HepG2 (cell line): ENCODE results near the gene SGIP1. TPM values are rescaled to one million over a fixed set of nuclear protein-coding genes. Genes with fewer than 3 reads are reported as not detected.

ENCODE experiments used
- AHR ChIP-seq: IDR thresholded peaks from 2 replicates; pipeline ENCODE4 v1.6.1; 2018; ENCODE audit warnings: missing genetic modification reagents, missing compliant biosample characterization
- ETV6 ChIP-seq: sonication (generic); formaldehyde crosslinking; conservative IDR thresholded peaks from 2 replicates; pipeline ENCODE4 v1.4.0; 2020; ENCODE audit warnings: missing genetic modification reagents
- HDAC2 ChIP-seq: sonication (generic); formaldehyde crosslinking; IDR thresholded peaks from 2 replicates; pipeline ENCODE4 v1.4.0; 2020; ENCODE audit warnings: missing genetic modification reagents
- HNRNPUL1 ChIP-seq: fragments of 200-400 bp; formaldehyde crosslinking; IDR thresholded peaks from 2 replicates; pipeline ENCODE4 v1.6.1; 2017; ENCODE audit warnings: low read depth, mild to moderate bottlenecking, low read length, moderate library complexity
- MAFK ChIP-seq, 2 experiments: IDR thresholded peaks in 1 of 2; conservative IDR thresholded peaks in 1 of 2; 2 replicates each; pipeline ENCODE4 v1.6.1; 2011; ENCODE audit warnings: improper control_type of control experiment in 2 of 2, low read length in 2 of 2
- MBNL3 ChIP-seq: fragments of 250-450 bp; sonication (Bioruptor Pico); conservative IDR thresholded peaks from 2 replicates; pipeline ENCODE4 v1.8.0; 2022; ENCODE audit warnings: mild to moderate bottlenecking, inconsistent platforms
- MED1 ChIP-seq: sonication (generic); formaldehyde crosslinking; IDR thresholded peaks from 2 replicates; pipeline ENCODE4 v1.4.0; 2020; ENCODE audit warnings: missing genetic modification reagents
- NPAS2 ChIP-seq: sonication (generic); formaldehyde crosslinking; IDR thresholded peaks from 2 replicates; pipeline ENCODE4 v1.8.0; 2022; ENCODE audit warnings: mild to moderate bottlenecking, missing genetic modification reagents, borderline replicate concordance
- NR2F6 ChIP-seq, 2 experiments: IDR thresholded peaks; 2 replicates each; pipeline ENCODE4 v1.6.1; 2016; ENCODE audit warnings: antibody characterized with exemption in 1 of 2, mild to moderate bottlenecking in 1 of 2
- RNF2 ChIP-seq: fragments of 450-650 bp; conservative IDR thresholded peaks from 2 replicates; pipeline ENCODE4 v1.6.1; 2016; ENCODE audit warnings: low read depth
- SMARCC2 ChIP-seq: fragments of 450-650 bp; IDR thresholded peaks from 2 replicates; pipeline ENCODE4 v1.6.1; 2017; ENCODE audit warnings: antibody characterized with exemption, mild to moderate bottlenecking
- SOX6 ChIP-seq, 2 experiments: fragments of 450-650 bp in 1 of 2; sonication (generic) in 1 of 2; formaldehyde crosslinking in 1 of 2; IDR thresholded peaks; 2 replicates each; pipeline versions ENCODE4 v1.4.0 to v1.6.1; 2017 to 2020; ENCODE audit warnings: antibody characterized with exemption in 1 of 2, mild to moderate bottlenecking in 1 of 2, missing genetic modification reagents in 1 of 2
- STAG1 ChIP-seq: sonication (generic); formaldehyde crosslinking; IDR thresholded peaks from 2 replicates; pipeline ENCODE4 v1.4.0; 2020; ENCODE audit warnings: missing genetic modification reagents
- TARDBP ChIP-seq: sonication (generic); formaldehyde crosslinking; IDR thresholded peaks from 2 replicates; pipeline ENCODE4 v1.8.0; 2022; ENCODE audit warnings: mild to moderate bottlenecking, missing genetic modification reagents
- THAP11 ChIP-seq: IDR thresholded peaks from 2 replicates; pipeline ENCODE4 v1.6.1; 2016; ENCODE audit warnings: missing biosample characterization, missing genetic modification reagents
- YEATS4 ChIP-seq: sonication (generic); formaldehyde crosslinking; IDR thresholded peaks from 2 replicates; pipeline ENCODE4 v1.4.0; 2020; ENCODE audit warnings: missing genetic modification reagents, borderline replicate concordance
- ZNF10 ChIP-seq: sonication (generic); formaldehyde crosslinking; IDR thresholded peaks from 2 replicates; pipeline ENCODE4 v1.4.0; 2020; ENCODE audit warnings: mild to moderate bottlenecking, low read depth, missing genetic modification reagents, borderline replicate concordance
- ZNF263 ChIP-seq: sonication (generic); formaldehyde crosslinking; IDR thresholded peaks from 2 replicates; pipeline ENCODE4 v1.4.0; 2020; ENCODE audit warnings: missing genetic modification reagents
- ZNF703 ChIP-seq: sonication (generic); formaldehyde crosslinking; IDR thresholded peaks from 2 replicates; pipeline ENCODE4 v1.5.1; 2020; ENCODE audit warnings: missing genetic modification reagents, mild to moderate bottlenecking, moderate library complexity, borderline replicate concordance
- polyA plus RNA-seq, 8 experiments: library from polyadenylated mRNA; depleted of rRNA in 3 of 8; stranded (reverse) in 7 of 8; unstranded in 1 of 8; fragments of >200 nt; fragmentation: Illumina TruSeq in 4 of 8; extraction: Trizol in 4 of 8; gene quantifications; 2 replicates each; pipeline versions ENCODE4 v1.2.1 to v1.2.3, GENCODE V29; 2011 to 2016; ENCODE audit warnings: low read depth in 4 of 8, missing spikeins in 1 of 8, mixed read lengths in 1 of 8; ENCODE audit not compliant: insufficient read depth in 1 of 8
- total RNA-seq, 5 experiments: library from RNA; depleted of rRNA; stranded (reverse); fragments of >200 nt; fragmentation: Illumina TruSeq; extraction: Trizol; gene quantifications; 2 replicates each; pipeline ENCODE4 v1.2.3, GENCODE V29; 2016; ENCODE audit warnings: low read depth in 1 of 5
- TF ChIP-seq, protein P1 (sequence below): sonication (generic); formaldehyde crosslinking; IDR thresholded peaks from 2 replicates; pipeline ENCODE4 v1.4.0; 2020; ENCODE audit warnings: missing genetic modification reagents
- TF ChIP-seq, protein P2 (sequence below): sonication (generic); formaldehyde crosslinking; conservative IDR thresholded peaks from 2 replicates; pipeline ENCODE4 v1.4.0; 2020; ENCODE audit warnings: missing genetic modification reagents
- TF ChIP-seq, protein P3 (sequence below): sonication (generic); formaldehyde crosslinking; IDR thresholded peaks from 2 replicates; pipeline ENCODE4 v1.5.0; 2020; ENCODE audit warnings: missing genetic modification reagents
- TF ChIP-seq, protein P4 (sequence below): IDR thresholded peaks from 2 replicates; pipeline ENCODE4 v1.6.1; 2016

Gene SGIP1
- total and polyA plus RNA-seq, 2 of the 13 experiments (the other 11 are each of a cell fraction or from before 2014, with no cell fraction given): not detected

DNA sequence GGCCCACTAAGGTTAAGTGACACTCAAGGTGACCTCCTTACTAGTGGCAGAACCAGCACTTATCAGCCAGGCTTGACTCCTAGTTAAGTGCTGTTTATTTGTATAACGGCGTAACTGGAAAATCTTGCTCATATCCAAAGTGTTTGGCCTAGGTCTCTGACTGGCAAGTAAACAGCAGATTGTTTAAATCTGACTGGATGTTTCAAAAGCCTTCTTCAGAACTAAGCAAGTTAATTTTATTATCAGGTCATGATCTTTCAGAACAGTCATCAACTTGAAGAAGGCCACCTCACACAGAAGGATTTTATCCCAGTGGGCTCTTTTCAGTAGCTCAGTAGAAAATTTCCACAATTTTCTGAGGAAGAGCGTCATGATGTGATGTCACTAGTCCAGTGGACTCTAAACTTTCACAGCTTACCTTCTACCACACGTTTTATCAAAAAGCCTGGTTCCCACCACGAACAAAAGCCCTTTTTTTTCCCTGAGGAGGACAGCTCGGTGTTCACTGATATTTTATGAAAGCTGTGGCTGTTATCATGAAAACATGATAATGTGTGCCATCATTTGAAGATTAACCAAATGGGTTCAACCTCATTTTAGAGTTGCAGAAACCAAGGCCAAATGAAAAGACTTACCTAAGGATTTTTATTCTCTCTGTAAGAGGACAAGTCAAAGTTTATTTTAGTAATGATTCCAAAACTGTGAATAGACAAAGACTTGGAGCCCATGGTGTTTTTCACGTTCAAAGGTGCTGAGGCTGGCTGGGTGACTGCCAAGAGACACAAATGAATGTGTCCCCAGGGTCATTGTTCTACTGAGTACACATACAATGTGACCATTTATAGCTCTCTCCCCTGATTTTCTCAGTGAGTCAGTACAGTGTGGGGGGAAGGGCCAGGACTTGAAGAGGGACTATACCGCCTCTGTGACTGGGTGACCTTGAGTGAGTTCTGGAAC lies 9.1 kb downstream of the SGIP1 start (continued):
- peak; percentile 79 for TF ChIP-seq HDAC2 (CRISPR knock-in tag)
- TF ChIP-seq STAG1 (CRISPR knock-in tag): no peak
- TF ChIP-seq RNF2: no peak
- no peak for TF ChIP-seq HNRNPUL1
- 0 out of 4 replicates have a peak, but pooled peaks of 1 of the 2 experiments have one; percentile 0 for TF ChIP-seq MAFK (conservative IDR thresholded peaks at IDR 0.05 in 1 of 2, IDR thresholded peaks at IDR 0.05 in 1 of 2; ENCODE audit: low read length in 2 of 2)
- no peak for TF ChIP-seq AHR (CRISPR knock-in tag)
- peak; percentile 72 for TF ChIP-seq NR2F6 (IDR thresholded peaks at IDR 0.05)
- TF ChIP-seq NR2F6 (CRISPR knock-in tag; IDR thresholded peaks at IDR 0.05): peak; percentile 75
- peak; percentile 24; the same call in 1 of the 2 replicates for TF ChIP-seq THAP11
- TF ChIP-seq, protein P1, sequence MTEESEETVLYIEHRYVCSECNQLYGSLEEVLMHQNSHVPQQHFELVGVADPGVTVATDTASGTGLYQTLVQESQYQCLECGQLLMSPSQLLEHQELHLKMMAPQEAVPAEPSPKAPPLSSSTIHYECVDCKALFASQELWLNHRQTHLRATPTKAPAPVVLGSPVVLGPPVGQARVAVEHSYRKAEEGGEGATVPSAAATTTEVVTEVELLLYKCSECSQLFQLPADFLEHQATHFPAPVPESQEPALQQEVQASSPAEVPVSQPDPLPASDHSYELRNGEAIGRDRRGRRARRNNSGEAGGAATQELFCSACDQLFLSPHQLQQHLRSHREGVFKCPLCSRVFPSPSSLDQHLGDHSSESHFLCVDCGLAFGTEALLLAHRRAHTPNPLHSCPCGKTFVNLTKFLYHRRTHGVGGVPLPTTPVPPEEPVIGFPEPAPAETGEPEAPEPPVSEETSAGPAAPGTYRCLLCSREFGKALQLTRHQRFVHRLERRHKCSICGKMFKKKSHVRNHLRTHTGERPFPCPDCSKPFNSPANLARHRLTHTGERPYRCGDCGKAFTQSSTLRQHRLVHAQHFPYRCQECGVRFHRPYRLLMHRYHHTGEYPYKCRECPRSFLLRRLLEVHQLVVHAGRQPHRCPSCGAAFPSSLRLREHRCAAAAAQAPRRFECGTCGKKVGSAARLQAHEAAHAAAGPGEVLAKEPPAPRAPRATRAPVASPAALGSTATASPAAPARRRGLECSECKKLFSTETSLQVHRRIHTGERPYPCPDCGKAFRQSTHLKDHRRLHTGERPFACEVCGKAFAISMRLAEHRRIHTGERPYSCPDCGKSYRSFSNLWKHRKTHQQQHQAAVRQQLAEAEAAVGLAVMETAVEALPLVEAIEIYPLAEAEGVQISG (CRISPR knock-in tag): peak; percentile 52; the same call in 1 of the 2 replicates
- TF ChIP-seq NPAS2: no peak
- TF ChIP-seq, protein P2, sequence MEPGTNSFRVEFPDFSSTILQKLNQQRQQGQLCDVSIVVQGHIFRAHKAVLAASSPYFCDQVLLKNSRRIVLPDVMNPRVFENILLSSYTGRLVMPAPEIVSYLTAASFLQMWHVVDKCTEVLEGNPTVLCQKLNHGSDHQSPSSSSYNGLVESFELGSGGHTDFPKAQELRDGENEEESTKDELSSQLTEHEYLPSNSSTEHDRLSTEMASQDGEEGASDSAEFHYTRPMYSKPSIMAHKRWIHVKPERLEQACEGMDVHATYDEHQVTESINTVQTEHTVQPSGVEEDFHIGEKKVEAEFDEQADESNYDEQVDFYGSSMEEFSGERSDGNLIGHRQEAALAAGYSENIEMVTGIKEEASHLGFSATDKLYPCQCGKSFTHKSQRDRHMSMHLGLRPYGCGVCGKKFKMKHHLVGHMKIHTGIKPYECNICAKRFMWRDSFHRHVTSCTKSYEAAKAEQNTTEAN: 0 out of 2 replicates have a peak, but pooled peaks have one; percentile 40
- TF ChIP-seq, protein P3, sequence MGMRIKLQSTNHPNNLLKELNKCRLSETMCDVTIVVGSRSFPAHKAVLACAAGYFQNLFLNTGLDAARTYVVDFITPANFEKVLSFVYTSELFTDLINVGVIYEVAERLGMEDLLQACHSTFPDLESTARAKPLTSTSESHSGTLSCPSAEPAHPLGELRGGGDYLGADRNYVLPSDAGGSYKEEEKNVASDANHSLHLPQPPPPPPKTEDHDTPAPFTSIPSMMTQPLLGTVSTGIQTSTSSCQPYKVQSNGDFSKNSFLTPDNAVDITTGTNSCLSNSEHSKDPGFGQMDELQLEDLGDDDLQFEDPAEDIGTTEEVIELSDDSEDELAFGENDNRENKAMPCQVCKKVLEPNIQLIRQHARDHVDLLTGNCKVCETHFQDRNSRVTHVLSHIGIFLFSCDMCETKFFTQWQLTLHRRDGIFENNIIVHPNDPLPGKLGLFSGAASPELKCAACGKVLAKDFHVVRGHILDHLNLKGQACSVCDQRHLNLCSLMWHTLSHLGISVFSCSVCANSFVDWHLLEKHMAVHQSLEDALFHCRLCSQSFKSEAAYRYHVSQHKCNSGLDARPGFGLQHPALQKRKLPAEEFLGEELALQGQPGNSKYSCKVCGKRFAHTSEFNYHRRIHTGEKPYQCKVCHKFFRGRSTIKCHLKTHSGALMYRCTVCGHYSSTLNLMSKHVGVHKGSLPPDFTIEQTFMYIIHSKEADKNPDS: no peak
- TF ChIP-seq YEATS4: peak; percentile 46; the same call in 1 of the 2 replicates
- no peak for TF ChIP-seq SOX6 (IDR thresholded peaks at IDR 0.05)
- peak; percentile 99 for TF ChIP-seq SOX6 (CRISPR knock-in tag; IDR thresholded peaks at IDR 0.05)
- TF ChIP-seq ETV6: no peak
- peak; percentile 84 for TF ChIP-seq MED1 (CRISPR knock-in tag)
- TF ChIP-seq MBNL3: no peak
- TF ChIP-seq SMARCC2: no peak
- TF ChIP-seq ZNF703: no peak
- peak; percentile 69; the same call in 1 of the 2 replicates for TF ChIP-seq TARDBP (CRISPR knock-in tag)
- no peak for TF ChIP-seq ZNF263 (CRISPR knock-in tag)
- TF ChIP-seq ZNF10 (CRISPR knock-in tag): no peak
- TF ChIP-seq, protein P4, sequence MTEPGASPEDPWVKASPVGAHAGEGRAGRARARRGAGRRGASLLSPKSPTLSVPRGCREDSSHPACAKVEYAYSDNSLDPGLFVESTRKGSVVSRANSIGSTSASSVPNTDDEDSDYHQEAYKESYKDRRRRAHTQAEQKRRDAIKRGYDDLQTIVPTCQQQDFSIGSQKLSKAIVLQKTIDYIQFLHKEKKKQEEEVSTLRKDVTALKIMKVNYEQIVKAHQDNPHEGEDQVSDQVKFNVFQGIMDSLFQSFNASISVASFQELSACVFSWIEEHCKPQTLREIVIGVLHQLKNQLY: no peak
